ENCODE data around the gene TSPAN19.

Gene TSPAN19

GRCh38 chr12:84973026-84973425, 63.1 kb downstream of the TSPAN19 start:
- Histone ChIP-seq H3K4me2 (ENCODE audit: low read length) (no peak overlapping the region), H3K79me2 (ENCODE audit: control insufficient read depth, low read length) (no peaks in the 10 kb centered on the region), H3F3A (ENCODE audit: control insufficient read depth, insufficient read depth) (no peaks in the 10 kb centered on the region), H3K9me2 (replicated peaks; ENCODE audit: control insufficient read depth, low read length) (no peaks in the 10 kb centered on the region), H3K27me3 (ENCODE audit: control insufficient read depth, low read length) (no peaks in the 10 kb centered on the region), H3K36me3 (ENCODE audit: control insufficient read depth, low read length) (peaks cover 8% of the 10 kb centered on the region), H3K27ac (ENCODE audit: low read depth, low read length) (no peak overlapping the region), H3K4me3 (ENCODE audit: low read length) (no peak overlapping the region), H4K20me1 (ENCODE audit: control insufficient read depth, insufficient read depth, low read depth, low read length) (no peaks in the 10 kb centered on the region), H3K9me3 (ENCODE audit: control insufficient read depth, insufficient read depth, low read length) (peaks cover 19% of the 10 kb centered on the region), H3K4me1 (ENCODE audit: control insufficient read depth, low read length) (peaks cover 9% of the 10 kb centered on the region)
- TF ChIP-seq EZH2phosphoT487 (IDR thresholded peaks at IDR 0.05; ENCODE audit: borderline replicate concordance, low read length) (no peak), CTCF (IDR thresholded peaks at IDR 0.05; ENCODE audit: low read depth, low read length, poor library complexity, severe bottlenecking) (no peak)

- H3K79me2 ChIP-seq (ENCODE audit: control insufficient read depth, low read length), result no peaks in the 10 kb centered on the region
- no peaks in the 10 kb centered on the region for H3K36me3 ChIP-seq (ENCODE audit: control insufficient read depth, low read length)
- H3K4me1 ChIP-seq (ENCODE audit: control insufficient read depth, low read length), result 0 out of 2 replicates have a peak, but pooled peaks cover 3% of the 10 kb centered on the region
- no peaks in the 10 kb centered on the region for H3F3A ChIP-seq (ENCODE audit: control insufficient read depth, insufficient read depth)
- H4K20me1 ChIP-seq (ENCODE audit: control insufficient read depth, insufficient read depth, low read depth, low read length), result no peaks in the 10 kb centered on the region
- H3K9me3 ChIP-seq (ENCODE audit: control insufficient read depth, insufficient read depth, low read length), result no peaks in the 10 kb centered on the region
- no peak overlapping the region for H3K27ac ChIP-seq (ENCODE audit: low read depth, low read length)
- no peak overlapping the region for H3K4me3 ChIP-seq (ENCODE audit: low read length)
- no peaks in the 10 kb centered on the region for H3K27me3 ChIP-seq (ENCODE audit: control insufficient read depth, low read length)
- TF ChIP-seq EZH2phosphoT487 (IDR thresholded peaks at IDR 0.05; ENCODE audit: borderline replicate concordance, low read length) (no peak), CTCF (IDR thresholded peaks at IDR 0.05; ENCODE audit: low read depth, low read length, poor library complexity, severe bottlenecking) (no peak)
- no peaks in the 10 kb centered on the region for H3K9me2 ChIP-seq (replicated peaks; ENCODE audit: control insufficient read depth, low read length)
- H3K4me2 ChIP-seq (ENCODE audit: low read length), result no peak overlapping the region
These were observed 66.9 kb downstream of the TSPAN19 start for GRCh38 chr12:84969226-84969625.

All from DOHH2 (cell line).